Measurements from ENCODE around the gene CENPS. TPM values are rescaled to one million over a fixed set of nuclear protein-coding genes. Genes with fewer than 3 reads are reported as not detected.
A peak's percentile ranks its signal among the peaks of the same experiment; 100 is the strongest.
"Not testable (repeated sequence)": the region's sequence is repeated elsewhere in the genome, so short reads cannot be mapped to it uniquely, and the experiment has no call there.

Gene CENPS
- polyA plus RNA-seq, 2 of the 4 experiments (the other 2 are of a cell fraction) = 25.7 to 27.3 TPM

GRCh38 chr1:10472220-10473144 lies 42.2 kb downstream of the CENPS start, which contains the start of gene DFFA (continued):
- TF ChIP-seq EHF (CRISPR knock-in tag; IDR thresholded peaks at IDR 0.05) (no peak), JUNB (IDR thresholded peaks at IDR 0.05) (no peak)

- Histone ChIP-seq H3K4me1 (peaks cover 13% of the 10 kb centered on the region; the same call in 2 of the 3 replicates), H3K9me3 (no peaks in the 10 kb centered on the region), H3K4me3 (0 out of 3 replicates have a peak overlapping the region, but pooled peaks have one; percentile 59), H3K27ac (peak overlapping the region; percentile 67 to 93), H3K4me2 (peak overlapping the region; percentile 74)
- ATAC-seq (no peak), FAIRE-seq (no peak), DNase-seq (ENCODE audit: low read depth in 1 of 2, low spot score in 1 of 2) (no peak)
- ChIA-PET POLR2A (no interaction called here), CTCF (no interaction called here)
- WGBS (ENCODE audit: missing lambda C conversion rate) = 90% methylated on average over 23 of the region's 23 CpGs
- TF ChIP-seq TFCP2L1 (CRISPR knock-in tag; IDR thresholded peaks at IDR 0.05) (no peak), ZSCAN20 (CRISPR knock-in tag; IDR thresholded peaks at IDR 0.05) (no peak), HEYL (CRISPR knock-in tag; IDR thresholded peaks at IDR 0.05) (no peak), PBX3 (IDR thresholded peaks at IDR 0.05) (no peak), FOSB (CRISPR knock-in tag; IDR thresholded peaks at IDR 0.05) (no peak), NR3C1 (IDR thresholded peaks at IDR 0.05) (no peak), RARB (CRISPR knock-in tag; IDR thresholded peaks at IDR 0.05) (no peak), HOXB5 (CRISPR knock-in tag; IDR thresholded peaks at IDR 0.05) (no peak), ATOH8 (CRISPR knock-in tag; IDR thresholded peaks at IDR 0.05; ENCODE audit: low read depth) (no peak), ESRRA (IDR thresholded peaks at IDR 0.05; ENCODE audit: borderline replicate concordance, low read length) (no peak), SREBF2 (IDR thresholded peaks at IDR 0.05) (no peak), BHLHE40 (IDR thresholded peaks at IDR 0.05; ENCODE audit: low read depth, low read length) (no peak), BCL3 (IDR thresholded peaks at IDR 0.05) (no peak), KDM1A (IDR thresholded peaks at IDR 0.05; ENCODE audit: low read depth) (no peak), HES2 (IDR thresholded peaks at IDR 0.05) (no peak), MAFK (IDR thresholded peaks at IDR 0.05; ENCODE audit: partially characterized antibody) (no peak), CEBPB (IDR thresholded peaks at IDR 0.05) (no peak), ZFP36 (IDR thresholded peaks at IDR 0.05; ENCODE audit: borderline replicate concordance, partially characterized antibody) (no peak)
Measured at GRCh38 chr1:10473145-10473765, 43.0 kb downstream of the CENPS start.

- FAIRE-seq; POLR2A ChIA-PET; DNase-seq (ENCODE audit: low read depth in 1 of 2, low spot score in 1 of 2); CTCF ChIA-PET; H3K9me3 ChIP-seq; ATAC-seq: not testable (repeated sequence)
- WGBS (ENCODE audit: missing lambda C conversion rate) = 80% methylated on average over 10 of the region's 10 CpGs
- peak overlapping the region; percentile 94 to 98 for H3K27ac ChIP-seq
- peaks cover 13% of the 10 kb centered on the region; the same call in 2 of the 3 replicates for H3K4me1 ChIP-seq
- peak overlapping the region; percentile 76 for H3K4me2 ChIP-seq
- peak overlapping the region; percentile 92 for H3K4me3 ChIP-seq
Measured at GRCh38 chr1:10474309-10474612, 44.0 kb downstream of the CENPS start.

All from A549 (cell line).